ENCODE results near the gene ANKMY1. TPM values are rescaled to one million over a fixed set of nuclear protein-coding genes. Genes with fewer than 3 reads are reported as not detected.
A peak's percentile ranks its signal among the peaks of the same experiment; 100 is the strongest.

ANKMY1 gene
- polyA plus RNA-seq, 1 experiment, result 2.9 TPM

DNA sequence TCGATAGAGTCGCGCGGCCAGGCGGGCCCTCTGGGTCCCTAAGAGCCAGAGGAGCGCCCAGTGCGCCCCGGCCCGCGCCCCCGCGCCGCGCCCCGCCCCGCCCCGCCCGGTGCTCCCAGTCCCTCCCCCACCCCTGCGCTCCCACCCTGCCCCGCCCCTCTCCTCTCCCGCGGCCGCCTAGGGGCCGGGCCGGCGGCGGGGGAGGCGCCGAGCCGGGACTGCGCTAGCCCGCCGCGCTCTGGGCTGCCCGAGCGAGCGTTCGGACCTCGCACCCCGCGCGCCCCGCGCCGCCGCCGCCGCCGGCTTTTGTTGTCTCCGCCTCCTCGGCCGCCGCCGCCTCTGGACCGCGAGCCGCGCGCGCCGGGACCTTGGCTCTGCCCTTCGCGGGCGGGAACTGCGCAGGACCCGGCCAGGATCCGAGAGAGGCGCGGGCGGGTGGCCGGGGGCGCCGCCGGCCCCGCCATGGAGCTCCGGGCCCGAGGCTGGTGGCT is 122.3 kb downstream of the ANKMY1 start, which contains the start of gene GPC1:
TSS of gene GPC1 (plus strand) at position 207 of the 491 bp plus-strand sequence. CDS start at position 463, 256 bp downstream.
- TF ChIP-seq CTCF (IDR thresholded peaks at IDR 0.05; ENCODE audit: low read depth, low read length), result no peak
- ChIA-PET CTCF (interaction anchor here (1.9 kb wide), 1 partner anchor 202 kb away, joined by 31 read pairs; no protein-coding TSS in a partner anchor), POLR2A (interaction anchor here (1.0 to 1.3 kb wide), 2 partner anchors 48 to 66 kb away, joined by 3 to 5 read pairs; no protein-coding TSS in a partner anchor)
- DNase-seq (ENCODE audit: low read depth, low spot score), result no peak
- H3K27ac ChIP-seq (ENCODE audit: low read depth, low read length), result peak within 1 kb of the TSS; percentile 93
- no peaks in the 10 kb centered on the region for H3K27me3 ChIP-seq (ENCODE audit: control insufficient read depth, insufficient read depth, low read length)
- H3K4me3 ChIP-seq (ENCODE audit: low read depth, low read length), result peak within 1 kb of the TSS; percentile 70
- peaks cover 4% of the 10 kb centered on the region; the same call in 1 of the 2 replicates for H3K9me3 ChIP-seq (ENCODE audit: control insufficient read depth, insufficient read depth, low read length)

DNA sequence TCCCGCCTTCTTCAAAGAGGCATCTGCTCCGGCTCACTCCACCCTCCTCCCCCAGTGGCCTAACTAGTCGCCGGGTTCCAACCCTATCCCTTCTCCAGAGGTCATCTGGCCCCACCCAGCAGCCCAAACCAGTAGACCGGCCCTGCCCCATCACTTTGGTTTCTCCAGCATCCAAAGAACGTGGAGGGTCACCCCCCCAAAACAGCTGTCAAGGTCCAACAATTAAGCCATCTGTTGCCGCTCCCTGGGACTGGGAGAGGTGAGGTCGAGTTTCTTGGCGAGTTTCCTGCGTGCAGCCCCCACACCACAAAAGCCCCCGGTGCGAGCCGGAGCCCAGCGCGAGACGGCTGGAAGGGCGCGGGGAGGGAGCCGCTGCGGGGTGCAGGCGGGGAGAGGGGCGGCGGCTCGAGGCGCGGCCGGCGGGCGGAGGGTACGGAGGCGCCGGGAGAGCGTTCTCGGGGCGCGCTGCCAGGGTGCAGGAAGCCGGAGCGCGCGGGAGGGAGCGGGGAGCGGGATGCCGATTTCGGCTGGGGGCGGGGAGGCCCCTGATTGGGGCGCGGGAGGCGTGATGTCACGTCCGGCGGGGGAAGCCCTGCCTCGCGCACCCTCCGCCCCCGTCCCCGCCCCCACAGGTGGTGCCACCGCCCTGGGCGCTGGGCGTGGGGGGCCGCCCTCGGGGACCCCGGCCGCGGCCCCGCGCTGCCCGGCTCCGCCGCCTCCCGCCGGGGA is 122.9 kb downstream of the ANKMY1 start:
- ChIA-PET CTCF (no interaction called here), POLR2A (interaction anchor here (0.8 to 1.5 kb wide), 3 partner anchors 47 to 65 kb away, joined by 3 to 5 read pairs (median 4); no protein-coding TSS in a partner anchor)
- DNase-seq (ENCODE audit: low read depth, low spot score), result peak; percentile 76
- TF ChIP-seq CTCF (IDR thresholded peaks at IDR 0.05; ENCODE audit: low read depth, low read length), result no peak
- H3K4me3 ChIP-seq (ENCODE audit: low read depth, low read length), result peak overlapping the region; percentile 67
- peaks cover 4% of the 10 kb centered on the region; the same call in 1 of the 2 replicates for H3K9me3 ChIP-seq (ENCODE audit: control insufficient read depth, insufficient read depth, low read length)
- H3K27me3 ChIP-seq (ENCODE audit: control insufficient read depth, insufficient read depth, low read length), result no peaks in the 10 kb centered on the region
- peak overlapping the region; percentile 93 for H3K27ac ChIP-seq (ENCODE audit: low read depth, low read length)

DNA sequence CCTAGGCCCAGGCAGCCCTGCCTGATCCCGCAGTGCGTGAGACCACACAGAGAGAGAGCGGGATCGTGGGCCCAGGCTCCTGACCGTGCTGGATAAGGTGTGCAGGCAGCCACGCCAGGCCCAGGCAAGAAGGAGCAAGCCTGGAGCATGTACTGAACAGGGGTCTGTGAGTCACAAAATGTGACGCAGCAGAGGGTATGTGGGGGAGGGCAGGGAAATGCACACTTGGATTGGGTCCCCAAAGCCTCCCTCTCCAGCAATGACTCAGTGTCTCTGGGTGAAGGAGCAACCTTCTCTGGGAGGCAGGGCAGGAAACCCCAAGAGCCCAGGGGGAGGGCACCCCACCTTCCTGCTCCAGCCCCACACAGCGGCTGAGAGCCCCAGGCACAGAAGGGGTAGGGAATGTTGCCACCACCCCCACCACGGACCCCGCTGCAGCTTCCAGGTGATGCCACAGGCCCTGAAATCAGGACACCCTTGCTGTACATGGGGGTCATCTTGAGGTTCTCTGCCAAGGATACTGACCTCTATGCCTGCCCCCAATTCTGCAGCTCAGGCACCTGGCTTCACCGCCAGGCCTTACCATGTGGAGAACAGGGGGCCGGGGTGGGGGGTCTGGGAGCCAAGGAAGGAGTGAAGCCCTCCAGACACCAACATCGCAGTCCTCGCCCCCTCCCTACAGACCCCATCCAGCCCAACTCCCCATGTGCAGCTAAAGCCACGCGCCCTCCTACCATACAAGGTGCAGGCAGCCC is 123.6 kb downstream of the ANKMY1 start:
- peak overlapping the region; percentile 93 for H3K27ac ChIP-seq (ENCODE audit: low read depth, low read length)
- DNase-seq (ENCODE audit: low read depth, low spot score), result peak; percentile 81
- H3K4me3 ChIP-seq (ENCODE audit: low read depth, low read length), result peak overlapping the region; percentile 67
- ChIA-PET CTCF (no interaction called here), POLR2A (interaction anchor here (0.6 to 1.5 kb wide), 3 partner anchors 46 to 183 kb away, joined by 3 to 4 read pairs (median 4); no protein-coding TSS in a partner anchor)
- no peaks in the 10 kb centered on the region for H3K27me3 ChIP-seq (ENCODE audit: control insufficient read depth, insufficient read depth, low read length)
- no peak for TF ChIP-seq CTCF (IDR thresholded peaks at IDR 0.05; ENCODE audit: low read depth, low read length)
- peaks cover 4% of the 10 kb centered on the region; the same call in 1 of the 2 replicates for H3K9me3 ChIP-seq (ENCODE audit: control insufficient read depth, insufficient read depth, low read length)

GRCh38 chr2:240432820-240433801 is 124.7 kb downstream of the ANKMY1 start:
- CTCF ChIA-PET, result no interaction called here
- POLR2A ChIA-PET, result interaction anchor here (1.5 kb wide), 1 partner anchor 45 kb away, joined by 4 read pairs; no protein-coding TSS in a partner anchor
- no peak for DNase-seq (ENCODE audit: low read depth, low spot score)

More at GRCh38 chr2:240432820-240433801, 124.7 kb downstream of the ANKMY1 start:
- no peak overlapping the region for H3K4me3 ChIP-seq (ENCODE audit: low read depth, low read length)
- peaks cover 4% of the 10 kb centered on the region; the same call in 1 of the 2 replicates for H3K9me3 ChIP-seq (ENCODE audit: control insufficient read depth, insufficient read depth, low read length)
- TF ChIP-seq CTCF (IDR thresholded peaks at IDR 0.05; ENCODE audit: low read depth, low read length), result no peak
- H3K27ac ChIP-seq (ENCODE audit: low read depth, low read length), result peak overlapping the region; percentile 93
- H3K27me3 ChIP-seq (ENCODE audit: control insufficient read depth, insufficient read depth, low read length), result no peaks in the 10 kb centered on the region

Data from AG04450 (cell line).